ENCODE results near the gene GABBR2. TPM values are rescaled to one million over a fixed set of nuclear protein-coding genes. Genes with fewer than 3 reads are reported as not detected.

Gene GABBR2
- total RNA-seq, 3 donors from 2014 or later, result not detected

DNA sequence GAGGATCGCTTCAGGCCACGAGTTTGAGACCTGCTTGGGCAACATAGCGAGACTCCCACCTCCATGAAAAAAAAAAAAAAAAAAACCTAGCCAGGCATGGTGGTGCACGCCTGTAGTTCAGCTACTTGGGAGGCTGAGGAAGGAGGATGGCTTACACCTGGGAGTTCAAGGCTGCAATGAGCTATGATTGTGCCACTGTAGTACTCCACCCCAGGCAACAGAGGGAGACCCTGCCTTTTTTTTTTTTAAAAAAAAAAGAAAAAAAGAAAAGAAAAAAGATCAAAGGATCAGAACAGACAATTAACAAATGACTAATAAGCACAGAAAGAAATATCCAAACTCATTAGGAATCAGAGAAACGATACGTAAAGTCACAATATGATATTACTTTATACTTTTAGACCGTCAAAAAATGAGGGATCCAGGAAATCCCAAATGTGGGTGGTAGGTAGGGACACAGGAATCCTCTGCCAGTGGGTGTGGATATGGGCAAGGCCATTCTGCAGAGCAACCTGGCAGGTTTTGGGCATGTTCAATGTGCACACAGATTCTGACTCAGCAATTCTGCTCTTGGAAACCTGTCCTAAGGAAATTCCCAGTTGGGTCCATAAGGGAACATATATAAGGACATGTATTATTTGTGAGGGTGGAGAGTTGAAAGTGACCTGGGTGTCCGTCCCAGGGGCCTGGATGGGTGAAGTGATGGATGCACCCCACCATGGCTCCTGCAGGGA is 308.6 kb downstream of the GABBR2 start:
- H3K27me3 ChIP-seq, result peaks cover 0 to 20% of the 10 kb centered on the region in 2 donors
- DNase-seq (ENCODE audit: low spot score in 2 of 2), result no peak
- intact Hi-C loops (cut with DNase I; ENCODE audit: low total_unique reads), result no loop called here
- H3K36me3 ChIP-seq, result no peaks in the 10 kb centered on the region
- no peaks in the 10 kb centered on the region for H3K4me1 ChIP-seq
- TF ChIP-seq, protein P1, sequence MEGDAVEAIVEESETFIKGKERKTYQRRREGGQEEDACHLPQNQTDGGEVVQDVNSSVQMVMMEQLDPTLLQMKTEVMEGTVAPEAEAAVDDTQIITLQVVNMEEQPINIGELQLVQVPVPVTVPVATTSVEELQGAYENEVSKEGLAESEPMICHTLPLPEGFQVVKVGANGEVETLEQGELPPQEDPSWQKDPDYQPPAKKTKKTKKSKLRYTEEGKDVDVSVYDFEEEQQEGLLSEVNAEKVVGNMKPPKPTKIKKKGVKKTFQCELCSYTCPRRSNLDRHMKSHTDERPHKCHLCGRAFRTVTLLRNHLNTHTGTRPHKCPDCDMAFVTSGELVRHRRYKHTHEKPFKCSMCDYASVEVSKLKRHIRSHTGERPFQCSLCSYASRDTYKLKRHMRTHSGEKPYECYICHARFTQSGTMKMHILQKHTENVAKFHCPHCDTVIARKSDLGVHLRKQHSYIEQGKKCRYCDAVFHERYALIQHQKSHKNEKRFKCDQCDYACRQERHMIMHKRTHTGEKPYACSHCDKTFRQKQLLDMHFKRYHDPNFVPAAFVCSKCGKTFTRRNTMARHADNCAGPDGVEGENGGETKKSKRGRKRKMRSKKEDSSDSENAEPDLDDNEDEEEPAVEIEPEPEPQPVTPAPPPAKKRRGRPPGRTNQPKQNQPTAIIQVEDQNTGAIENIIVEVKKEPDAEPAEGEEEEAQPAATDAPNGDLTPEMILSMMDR (IDR thresholded peaks at IDR 0.05), result no peak
- TF ChIP-seq POLR2AphosphoS5 (IDR thresholded peaks at IDR 0.05) (no peak), POLR2A (IDR thresholded peaks at IDR 0.05) (no peak)
- H3K27ac ChIP-seq, result no peak overlapping the region
- no peaks in the 10 kb centered on the region for H3K9me3 ChIP-seq
- H3K4me3 ChIP-seq, result no peak overlapping the region

DNA sequence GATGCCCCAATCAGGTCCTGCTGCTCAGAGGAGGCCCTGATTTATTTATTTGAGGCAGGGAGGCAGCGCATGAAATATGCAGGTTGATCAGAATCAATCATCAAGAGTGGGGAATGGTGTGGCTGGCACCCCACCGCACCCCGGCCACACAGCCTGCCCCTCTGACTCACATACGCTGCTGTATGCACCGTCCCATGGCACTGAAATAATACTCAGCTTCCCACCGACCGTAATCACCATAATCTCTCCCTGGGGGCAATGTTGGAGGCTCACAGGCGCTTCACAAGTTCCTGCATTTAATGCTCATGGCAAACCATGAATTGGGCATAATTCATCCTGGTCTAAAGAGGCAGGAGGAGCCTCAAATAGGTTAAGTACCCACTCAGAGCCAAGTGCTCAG is 312.1 kb downstream of the GABBR2 start:
- H3K36me3 ChIP-seq, result no peaks in the 10 kb centered on the region
- no peak overlapping the region for H3K27ac ChIP-seq
- no peak for DNase-seq (ENCODE audit: low spot score in 2 of 2)
- peaks cover 0 to 3% of the 10 kb centered on the region in 2 donors for H3K9me3 ChIP-seq
- H3K4me1 ChIP-seq, result no peaks in the 10 kb centered on the region
- intact Hi-C loops (cut with DNase I; ENCODE audit: low total_unique reads), result no loop called here
- peaks cover 0 to 20% of the 10 kb centered on the region in 2 donors for H3K27me3 ChIP-seq
- no peak overlapping the region for H3K4me3 ChIP-seq
- TF ChIP-seq POLR2AphosphoS5 (IDR thresholded peaks at IDR 0.05) (no peak), POLR2A (IDR thresholded peaks at IDR 0.05) (no peak)
- TF ChIP-seq, protein P1 (IDR thresholded peaks at IDR 0.05), result no peak

DNA sequence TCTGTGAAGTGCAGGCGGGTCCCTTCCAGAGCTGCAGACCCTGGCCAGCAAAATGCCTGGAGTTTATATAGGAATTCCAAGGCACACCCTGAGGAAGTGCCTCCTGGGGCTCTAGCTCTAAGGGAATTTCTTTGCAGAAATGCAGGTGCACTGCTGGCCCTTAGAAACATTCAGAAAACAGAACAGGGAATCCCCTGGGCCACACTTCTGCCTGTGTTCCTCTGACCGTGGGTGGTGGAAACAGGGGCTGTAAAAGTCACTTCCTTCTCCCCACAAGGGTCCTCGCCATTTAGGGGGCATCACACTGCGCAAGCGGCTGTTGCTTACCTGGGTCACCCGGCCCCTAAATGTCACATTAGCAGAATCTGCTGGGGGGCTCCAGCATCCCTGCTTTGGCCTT is 312.5 kb downstream of the GABBR2 start:
- H3K4me1 ChIP-seq, result no peaks in the 10 kb centered on the region
- TF ChIP-seq, protein P1 (IDR thresholded peaks at IDR 0.05), result no peak
- no peak for TF ChIP-seq POLR2AphosphoS5 (IDR thresholded peaks at IDR 0.05)
- no peak for TF ChIP-seq POLR2A (IDR thresholded peaks at IDR 0.05)
- intact Hi-C loops (cut with DNase I; ENCODE audit: low total_unique reads), result no loop called here
- peaks cover 0 to 20% of the 10 kb centered on the region in 2 donors for H3K27me3 ChIP-seq
- no peaks in the 10 kb centered on the region for H3K36me3 ChIP-seq
- H3K9me3 ChIP-seq, result peaks cover 0 to 3% of the 10 kb centered on the region in 2 donors
- DNase-seq (ENCODE audit: low spot score in 2 of 2), result no peak
- no peak overlapping the region for H3K27ac ChIP-seq
- H3K4me3 ChIP-seq, result no peak overlapping the region

DNA sequence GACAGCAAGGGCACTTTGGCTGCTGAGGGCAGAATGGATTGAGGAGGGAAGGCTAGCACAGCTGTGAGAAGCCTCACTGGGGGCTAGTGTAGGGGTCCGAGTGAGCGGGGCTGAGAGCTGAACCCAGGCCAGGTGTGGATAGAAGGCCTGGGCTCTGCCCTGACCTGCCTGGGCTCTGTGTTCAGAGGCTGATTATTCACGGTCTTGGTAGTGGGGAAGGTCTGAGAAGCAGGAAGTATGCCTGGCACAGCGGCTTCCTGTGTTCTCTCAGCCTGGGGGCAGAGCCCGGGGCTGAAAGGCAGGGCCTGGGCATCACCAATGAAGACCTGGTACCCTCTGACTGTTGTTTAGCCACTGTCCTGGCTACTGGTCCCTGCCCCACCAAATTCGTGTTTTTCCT is 316.9 kb downstream of the GABBR2 start:
- intact Hi-C loops (cut with DNase I; ENCODE audit: low total_unique reads), result no loop called here
- DNase-seq (ENCODE audit: low spot score in 2 of 2), result no peak
- H3K27ac ChIP-seq, result no peak overlapping the region
- H3K27me3 ChIP-seq, result peaks cover 0 to 7% of the 10 kb centered on the region in 2 donors
- peaks cover 0 to 3% of the 10 kb centered on the region in 2 donors for H3K9me3 ChIP-seq
- TF ChIP-seq POLR2AphosphoS5 (IDR thresholded peaks at IDR 0.05), result no peak
- no peaks in the 10 kb centered on the region for H3K4me1 ChIP-seq
- no peak overlapping the region for H3K4me3 ChIP-seq
- no peaks in the 10 kb centered on the region for H3K36me3 ChIP-seq

DNA sequence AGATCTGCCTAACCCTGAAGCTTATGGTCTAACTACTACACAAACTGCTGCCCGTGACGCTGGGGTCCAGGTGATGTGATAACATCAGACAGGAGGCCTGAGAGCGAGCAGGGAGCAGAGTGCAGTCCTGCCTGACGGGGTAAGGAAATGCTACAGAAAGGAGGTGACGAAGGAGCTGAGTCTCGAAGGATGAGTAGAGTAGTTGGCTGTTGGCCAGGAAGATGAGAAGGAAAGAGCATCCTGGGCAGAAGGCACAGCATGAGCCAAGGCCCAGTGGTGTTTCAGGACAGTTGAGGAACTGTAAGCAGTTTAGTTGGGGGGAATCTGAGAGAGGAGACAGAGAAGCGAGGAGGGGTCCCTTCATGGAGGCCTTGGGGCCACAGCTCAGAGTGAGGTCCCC is 317.3 kb downstream of the GABBR2 start:
- intact Hi-C loops (cut with DNase I; ENCODE audit: low total_unique reads), result no loop called here
- H3K27me3 ChIP-seq, result peaks cover 0 to 7% of the 10 kb centered on the region in 2 donors
- no peaks in the 10 kb centered on the region for H3K4me1 ChIP-seq
- no peak overlapping the region for H3K27ac ChIP-seq
- peaks cover 0 to 3% of the 10 kb centered on the region in 2 donors for H3K9me3 ChIP-seq
- no peak for DNase-seq (ENCODE audit: low spot score in 2 of 2)
- H3K36me3 ChIP-seq, result no peaks in the 10 kb centered on the region
- no peak overlapping the region for H3K4me3 ChIP-seq
- TF ChIP-seq, protein P1 (IDR thresholded peaks at IDR 0.05), result no peak
- TF ChIP-seq POLR2AphosphoS5 (IDR thresholded peaks at IDR 0.05) (no peak), POLR2A (IDR thresholded peaks at IDR 0.05) (no peak)

Measured in breast epithelium (tissue), 4 donors.